H9 (cell line): Measurements from ENCODE around the gene TEF. TPM values are rescaled to one million over a fixed set of nuclear protein-coding genes. Genes with fewer than 3 reads are reported as not detected.

ENCODE experiments used
- DNase-seq: peaks from one replicate; pipeline ENCODE4 v3.0.0-alpha.2; 2017
- H2AFZ ChIP-seq: one replicate; pipeline ENCODE4 v1.6.1; 2013; ENCODE audit warnings: mild to moderate bottlenecking, low read length, control low read depth, moderate library complexity
- H2AK5ac ChIP-seq: 2 replicates; pipeline ENCODE4 v1.6.1; 2013; ENCODE audit warnings: low read length, control low read depth, mixed read lengths; ENCODE audit not compliant: insufficient read length
- H2BK120ac ChIP-seq: one replicate; pipeline ENCODE4 v1.6.1; 2013; ENCODE audit warnings: low read depth, mild to moderate bottlenecking, low read length, control low read depth, inconsistent platforms; ENCODE audit not compliant: poor library complexity, severe bottlenecking
- H2BK12ac ChIP-seq: 2 replicates; pipeline ENCODE4 v1.6.1; 2013; ENCODE audit warnings: low read length, control low read depth, mixed read lengths, low read depth; ENCODE audit not compliant: insufficient read length
- H2BK15ac ChIP-seq: 2 replicates; pipeline ENCODE4 v1.6.1; 2013; ENCODE audit warnings: low read depth, low read length, control low read depth
- H2BK20ac ChIP-seq: one replicate; pipeline ENCODE4 v1.6.1; 2013; ENCODE audit warnings: low read depth, mild to moderate bottlenecking, low read length, control low read depth, inconsistent platforms; ENCODE audit not compliant: poor library complexity, severe bottlenecking
- H2BK5ac ChIP-seq: 2 replicates; pipeline ENCODE4 v1.6.1; 2013; ENCODE audit warnings: low read length, control low read depth, mixed read lengths; ENCODE audit not compliant: insufficient read length
- H3K14ac ChIP-seq: 2 replicates; pipeline ENCODE4 v1.6.1; 2013; ENCODE audit warnings: low read length, control low read depth; ENCODE audit not compliant: insufficient read depth
- H3K18ac ChIP-seq: 2 replicates; pipeline ENCODE4 v1.6.1; 2013; ENCODE audit warnings: low read depth, mild to moderate bottlenecking, mixed read lengths, low read length, control low read depth; ENCODE audit not compliant: insufficient read length
- H3K23ac ChIP-seq: 2 replicates; pipeline ENCODE4 v1.6.1; 2013; ENCODE audit warnings: low read length, control low read depth, mixed read lengths, low read depth; ENCODE audit not compliant: insufficient read length
- H3K23me2 ChIP-seq: 2 replicates; pipeline ENCODE4 v1.6.1; 2013; ENCODE audit warnings: low read depth, mild to moderate bottlenecking, mixed read lengths, low read length, control low read depth; ENCODE audit not compliant: insufficient read length, poor library complexity, severe bottlenecking
- H3K27ac ChIP-seq: 2 replicates; pipeline ENCODE4 v1.5.1; 2013; ENCODE audit warnings: low read length, control low read depth, mixed read lengths, low read depth; ENCODE audit not compliant: insufficient read length
- H3K27me3 ChIP-seq: 2 replicates; pipeline ENCODE4 v1.6.1; 2013; ENCODE audit warnings: low read length, control low read depth, inconsistent platforms; ENCODE audit not compliant: insufficient read depth
- H3K4ac ChIP-seq: 2 replicates; pipeline ENCODE4 v1.6.1; 2013; ENCODE audit warnings: low read depth, mild to moderate bottlenecking, control low read depth, inconsistent platforms, low read length, moderate library complexity
- H3K4me1 ChIP-seq: 2 replicates; pipeline ENCODE4 v1.6.1; 2013; ENCODE audit warnings: low read length, control low read depth, inconsistent platforms; ENCODE audit not compliant: insufficient read depth
- H3K4me2 ChIP-seq: 2 replicates; pipeline ENCODE4 v1.6.1; 2013; ENCODE audit warnings: low read length, control low read depth, mixed read lengths; ENCODE audit not compliant: insufficient read length, insufficient read depth
- H3K56ac ChIP-seq: 2 replicates; pipeline ENCODE4 v1.6.1; 2013; ENCODE audit warnings: low read depth, mild to moderate bottlenecking, mixed read lengths, low read length, control low read depth; ENCODE audit not compliant: insufficient read length
- H3K79me1 ChIP-seq: 2 replicates; pipeline ENCODE4 v1.6.1; 2013; ENCODE audit warnings: low read depth, mild to moderate bottlenecking, moderate library complexity, low read length, control low read depth, inconsistent platforms; ENCODE audit not compliant: insufficient read depth, poor library complexity, severe bottlenecking
- H3K79me2 ChIP-seq: 2 replicates; pipeline ENCODE4 v1.6.1; 2013; ENCODE audit warnings: low read length, control low read depth, inconsistent platforms; ENCODE audit not compliant: insufficient read depth
- H3K9ac ChIP-seq: 2 replicates; pipeline ENCODE4 v1.6.1; 2013; ENCODE audit warnings: low read length, control low read depth, mixed read lengths; ENCODE audit not compliant: insufficient read length; ENCODE audit errors: extremely low read depth
- H3K9me3 ChIP-seq: one replicate; pipeline ENCODE4 v1.6.1; 2013; ENCODE audit warnings: low read depth, low read length, inconsistent platforms; ENCODE audit not compliant: control insufficient read depth
- H3T11ph ChIP-seq: one replicate; pipeline ENCODE4 v1.6.1; 2013; ENCODE audit warnings: mild to moderate bottlenecking, low read length, control low read depth, inconsistent platforms
- H4K20me1 ChIP-seq: one replicate; pipeline ENCODE4 v1.6.1; 2013; ENCODE audit not compliant: control insufficient read depth, insufficient read length, insufficient read depth
- H4K5ac ChIP-seq: 2 replicates; pipeline ENCODE4 v1.6.1; 2013; ENCODE audit warnings: low read depth, mild to moderate bottlenecking, mixed read lengths, low read length, control low read depth; ENCODE audit not compliant: insufficient read length
- H4K8ac ChIP-seq: replicated peaks from 2 replicates; pipeline ENCODE4 v1.6.1; 2013; ENCODE audit warnings: low read length, control low read depth, mixed read lengths, low read depth; ENCODE audit not compliant: insufficient read length
- H4K91ac ChIP-seq: 2 replicates; pipeline ENCODE4 v1.6.1; 2013; ENCODE audit warnings: low read depth, mild to moderate bottlenecking, moderate library complexity, mixed read lengths, low read length, control low read depth; ENCODE audit not compliant: insufficient read length
- H3K27ac Mint-ChIP-seq, 3 experiments: 2 replicates in 2 of 3; 3 replicates in 1 of 3; pipeline ENCODE4 v1.8.0; 2020 to 2021; ENCODE audit warnings: mixed read lengths in 3 of 3, mild to moderate bottlenecking in 1 of 3, moderate library complexity in 1 of 3
- H3K27me3 Mint-ChIP-seq: 2 replicates; pipeline ENCODE4 v1.8.0; 2021; ENCODE audit warnings: low read depth, mild to moderate bottlenecking, moderate library complexity, mixed read lengths
- H3K36me3 Mint-ChIP-seq, 3 experiments: 2 replicates in 2 of 3; 3 replicates in 1 of 3; pipeline ENCODE4 v1.8.0; 2020 to 2021; ENCODE audit warnings: low read depth in 3 of 3, mixed read lengths in 3 of 3; ENCODE audit not compliant: insufficient read depth in 1 of 3
- H3K4me1 Mint-ChIP-seq, 2 experiments: 2 replicates each; pipeline ENCODE4 v1.8.0; 2020; ENCODE audit warnings: mixed read lengths in 2 of 2
- H3K4me3 Mint-ChIP-seq, 2 experiments: 2 replicates in 1 of 2; 3 replicates in 1 of 2; pipeline ENCODE4 v1.8.0; 2020 to 2021; ENCODE audit warnings: mild to moderate bottlenecking in 2 of 2, mixed read lengths in 2 of 2, moderate library complexity in 1 of 2
- H3K9me3 Mint-ChIP-seq, 2 experiments: 2 replicates in 1 of 2; 3 replicates in 1 of 2; pipeline ENCODE4 v1.8.0; 2020; ENCODE audit warnings: mild to moderate bottlenecking in 2 of 2, mixed read lengths in 2 of 2, moderate library complexity in 1 of 2
- CTCF ChIP-seq: fragments of 200-600 bp; sonication (generic); conservative IDR thresholded peaks from 3 replicates; pipeline ENCODE4 v1.8.0; 2021; ENCODE audit warnings: antibody characterized with exemption, mild to moderate bottlenecking
- WGBS: extraction: QIAGEN DNeasy Blood & Tissue Kit; methylation state at CpG from one replicate; pipeline ENCODE4 v1.1.7; 2013; ENCODE audit warnings: missing lambda C conversion rate, low lambda C conversion rate, mixed read lengths; ENCODE audit not compliant: insufficient read length; ENCODE audit errors: extremely low coverage; 5-methylcytosine and 5-hydroxymethylcytosine counted together
- total RNA-seq: library from RNA; stranded (reverse); gene quantifications from 2 replicates; pipeline ENCODE4 v1.2.1, GENCODE V29; 2021

Gene TEF
- total RNA-seq, 1 experiment from 2014 or later = 17.9 TPM

GRCh38 chr22:41348964-41349484 lies 32.7 kb upstream of the TEF start:
- no peak overlapping the region for H3T11ph ChIP-seq
- H2BK12ac ChIP-seq = no peak overlapping the region
- no peak overlapping the region for H2BK20ac ChIP-seq
- WGBS = no CpG with 5 or more reads among the region's 22 CpGs
- Mint-ChIP-seq H3K9me3 (no peaks in the 10 kb centered on the region), H3K4me3 (no peak overlapping the region), H3K27ac (no peak overlapping the region), H3K27me3 (no peaks in the 10 kb centered on the region; the same call in 1 of the 2 replicates), H3K36me3 (peaks cover 22 to 80% (median 76%) of the 10 kb centered on the region in 3 experiments; a peak in 6 of 7 replicates), H3K4me1 (no peaks in the 10 kb centered on the region)
- H3K56ac ChIP-seq = no peak overlapping the region
- no peak overlapping the region for H2BK120ac ChIP-seq
- H4K8ac ChIP-seq = no peak overlapping the region
- no peak for DNase-seq
- H3K79me2 ChIP-seq = no peaks in the 10 kb centered on the region
- no peak overlapping the region for H2AK5ac ChIP-seq
- no peak overlapping the region for H3K18ac ChIP-seq
- H2BK15ac ChIP-seq = no peak overlapping the region
- no peak overlapping the region for H3K23ac ChIP-seq
- no peak overlapping the region for H2AFZ ChIP-seq
- no peak overlapping the region for H2BK5ac ChIP-seq
- H4K5ac ChIP-seq = no peak overlapping the region
- H3K27ac ChIP-seq = no peak overlapping the region
- H3K14ac ChIP-seq = no peak overlapping the region
- no peaks in the 10 kb centered on the region for H4K20me1 ChIP-seq
- H3K79me1 ChIP-seq = no peaks in the 10 kb centered on the region
- no peak overlapping the region for H3K4me2 ChIP-seq
- no peak overlapping the region for H3K9ac ChIP-seq
- TF ChIP-seq CTCF = no peak
- H4K91ac ChIP-seq = no peak overlapping the region
- H3K9me3 ChIP-seq = no peaks in the 10 kb centered on the region
- H3K4me1 ChIP-seq = no peaks in the 10 kb centered on the region
- H3K4ac ChIP-seq = no peak overlapping the region
- no peaks in the 10 kb centered on the region for H3K27me3 ChIP-seq
- no peaks in the 10 kb centered on the region for H3K23me2 ChIP-seq
